Psoas muscle (tissue), 8 donors: ENCODE data around the gene RGS17. TPM values are rescaled to one million over a fixed set of nuclear protein-coding genes. Genes with fewer than 3 reads are reported as not detected.

Experiments
- ATAC-seq, 4 donors: fragments of 200-7000 bp; cut with Tn5 transposase; one replicate each; pipeline ENCODE4 v1.9.1; 2020; ENCODE audit warnings: moderate library complexity in 3 of 4, mild to moderate bottlenecking in 2 of 4
- DNase-seq, 2 donors: peaks; one replicate each; pipeline ENCODE4 v3.0.0-alpha.2; 2020
- H3K27ac ChIP-seq: fragments of 200-600 bp; one replicate; pipeline ENCODE4 v1.8.0; 2022
- H3K27me3 ChIP-seq, 3 donors: fragments of 200-600 bp in 1 of 3; one replicate each; pipeline versions ENCODE4 v1.6.1 to v1.8.0; 2013 to 2022; ENCODE audit warnings: low read length in 2 of 3, mild to moderate bottlenecking in 2 of 3, moderate library complexity in 1 of 3; ENCODE audit not compliant: insufficient read depth in 3 of 3
- H3K36me3 ChIP-seq, 2 donors: fragments of 200-600 bp in 1 of 2; one replicate each; pipeline versions ENCODE4 v1.6.1 to v1.8.0; 2013 to 2022; ENCODE audit warnings: low read depth in 1 of 2, mild to moderate bottlenecking in 1 of 2, moderate library complexity in 1 of 2; ENCODE audit not compliant: insufficient read depth in 1 of 2
- H3K4me1 ChIP-seq: fragments of 200-600 bp; one replicate; pipeline ENCODE4 v1.8.0; 2022
- H3K4me3 ChIP-seq: fragments of 200-600 bp; one replicate; pipeline ENCODE4 v1.8.0; 2022; ENCODE audit warnings: mild to moderate bottlenecking
- H3K9me3 ChIP-seq: fragments of 200-600 bp; one replicate; pipeline ENCODE4 v1.8.0; 2022
- CTCF ChIP-seq: fragments of 200-600 bp; IDR thresholded peaks from one replicate; pipeline ENCODE4 v1.8.0; 2022; ENCODE audit warnings: antibody characterized with exemption
- WGBS, 3 donors: extraction: QIAGEN DNeasy Blood & Tissue Kit; methylation state at CpG; one replicate each; pipeline versions ENCODE4 v1.1.6 to v1.1.7; 2013; 5-methylcytosine and 5-hydroxymethylcytosine counted together
- intact Hi-C, 2 donors: fragments of 100-400 bp; cut with DNase I; formaldehyde crosslinking; loops; one replicate each; pipeline versions ENCODE4 v1.11.0 to v1.14.2; 2022
- polyA plus RNA-seq, 3 donors: library from polyadenylated mRNA; stranded (reverse); fragments of 200-250 nt; gene quantifications; one replicate each; pipeline ENCODE4 v1.2.3, GENCODE V29; 2013
- total RNA-seq, 4 donors: library from RNA; stranded (reverse); fragmentation: NEBNext Ultra II Directional in 2 of 4; extraction: Animal tissue kit (Norgen Biotek cat#: 25700) in 2 of 4; gene quantifications; one replicate each; pipeline versions ENCODE4 v1.2.1 to v1.2.4, GENCODE V29; 2021 to 2023
- donor health status: healthy with polysubstance abuse.
- donor health status: DM: no; HTN: no; CAD: no; lungs with moderate emphysema.
- donor health status: Bipolar disorder and iron deficiency.
- donor health status: healthy.
- donor health status: DM: yes; HTN: yes; CAD: no.
- donor health status: DM: no; HTN: no; CAD: no.
- donor health status: DM: no; HTN: no; CAD: no.
- donor health status: DM: yes; HTN: yes; CAD: no.

The RGS17 gene
- total and polyA plus RNA-seq, 7 donors, result 0.01 to 0.27 (median 0.15) TPM; not detected in 3

- TF ChIP-seq CTCF, result no peak
- intact Hi-C loops, result no loop called here
- 72 to 77% (median 74%) methylated on average over 9 of the region's 9 CpGs for WGBS, 3 donors
- Histone ChIP-seq H3K36me3 (no peaks in the 10 kb centered on the region), H3K27me3 (no peaks in the 10 kb centered on the region), H3K9me3 (no peaks in the 10 kb centered on the region), H3K4me1 (no peaks in the 10 kb centered on the region), H3K27ac (no peak overlapping the region), H3K4me3 (no peak overlapping the region)
- DNase-seq (no peak), ATAC-seq (no peak)
These were observed 36.2 kb upstream of the RGS17 start for GRCh38 chr6:153167061-153167891.

GRCh38 chr6:153162646-153163045 lies 31.6 kb upstream of the RGS17 start:
- DNase-seq, result no peak
- intact Hi-C loops, result no loop called here
- Histone ChIP-seq H3K27ac (no peak overlapping the region), H3K4me3 (no peak overlapping the region), H3K27me3 (no peaks in the 10 kb centered on the region), H3K4me1 (no peaks in the 10 kb centered on the region), H3K36me3 (no peaks in the 10 kb centered on the region), H3K9me3 (no peaks in the 10 kb centered on the region)
- no peak for ATAC-seq
- no peak for TF ChIP-seq CTCF
- 83 to 90% (median 85%) methylated on average over 2 of the region's 2 CpGs for WGBS, 3 donors

- Histone ChIP-seq H3K36me3 (no peaks in the 10 kb centered on the region), H3K27me3 (no peaks in the 10 kb centered on the region), H3K9me3 (no peaks in the 10 kb centered on the region), H3K4me1 (no peaks in the 10 kb centered on the region), H3K4me3 (no peak overlapping the region), H3K27ac (no peak overlapping the region)
- DNase-seq (no peak), ATAC-seq (no peak)
- WGBS, 3 donors, result 56 to 61% (median 57%) methylated on average over 4 of the region's 4 CpGs
- TF ChIP-seq CTCF, result no peak
- intact Hi-C loops, result no loop called here
These were observed 31.1 kb upstream of the RGS17 start for GRCh38 chr6:153162172-153162571.

DNA sequence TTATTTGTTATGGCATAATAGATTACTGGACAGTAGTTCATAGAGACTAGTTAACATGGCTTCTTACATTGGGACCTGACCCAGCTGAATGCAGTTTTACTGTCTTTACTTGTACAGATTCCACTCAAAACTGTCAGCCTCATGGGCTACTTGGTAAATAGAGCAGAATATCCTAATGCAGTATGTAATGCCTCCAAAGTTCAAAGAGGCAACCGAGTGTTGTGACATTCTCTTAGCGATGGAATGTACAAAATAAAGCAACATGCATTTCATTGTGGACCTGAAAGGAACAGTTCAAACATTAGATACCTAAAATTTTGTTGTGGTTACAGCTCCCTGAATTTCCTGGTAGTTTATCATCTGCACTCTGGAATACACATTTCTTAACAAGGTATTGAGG lies 29.1 kb upstream of the RGS17 start:
- no peak overlapping the region for H3K4me3 ChIP-seq
- DNase-seq, result no peak
- no peak for TF ChIP-seq CTCF
- H3K4me1 ChIP-seq, result no peaks in the 10 kb centered on the region
- H3K27me3 ChIP-seq, result no peaks in the 10 kb centered on the region
- no peaks in the 10 kb centered on the region for H3K9me3 ChIP-seq
- WGBS, 3 donors, result 88 to 91% (median 88%) methylated on average over 2 of the region's 2 CpGs
- no peak for ATAC-seq
- intact Hi-C loops, result no loop called here
- no peaks in the 10 kb centered on the region for H3K36me3 ChIP-seq
- H3K27ac ChIP-seq, result no peak overlapping the region
